ENCODE measurements around the gene GGTA1.

GGTA1 gene

DNA sequence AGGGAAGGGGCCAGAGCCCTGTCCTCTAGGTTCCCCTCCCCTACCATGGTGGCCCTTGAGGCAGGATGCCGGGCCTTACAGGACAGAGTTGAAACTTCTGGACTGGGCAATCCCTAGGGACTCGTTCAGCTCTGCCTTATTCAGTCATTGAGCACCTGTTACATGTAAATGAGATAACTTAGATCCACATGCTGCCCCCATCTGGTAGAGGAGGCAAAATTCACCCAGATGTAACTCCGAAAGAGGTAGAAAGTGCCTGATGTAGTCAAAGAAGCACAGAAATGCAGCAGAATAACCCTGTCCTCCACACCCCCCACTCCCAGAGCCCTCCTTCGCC is 1.5 kb downstream of the GGTA1 start:
- no peaks in the 10 kb centered on the region for H4K20me1 ChIP-seq (ENCODE audit: low read depth, low read length)
- H3F3A ChIP-seq (ENCODE audit: insufficient read depth): no peaks in the 10 kb centered on the region
- no peaks in the 10 kb centered on the region for H3K79me2 ChIP-seq (ENCODE audit: insufficient read depth, low read length)
- H3K9me2 ChIP-seq (replicated peaks; ENCODE audit: insufficient read depth, low read length): no peaks in the 10 kb centered on the region
- no peaks in the 10 kb centered on the region for H3K36me3 ChIP-seq (ENCODE audit: low read length)
- H3K27ac ChIP-seq (ENCODE audit: low read depth, low read length): no peak overlapping the region
- no peak overlapping the region for H3K4me3 ChIP-seq (ENCODE audit: insufficient read depth, low read length, poor library complexity, severe bottlenecking)
- H3K27me3 ChIP-seq (ENCODE audit: low read length): no peaks in the 10 kb centered on the region
- no peak for TF ChIP-seq EZH2phosphoT487 (conservative IDR thresholded peaks at IDR 0.05; ENCODE audit: low read length)
- TF ChIP-seq, protein P1, sequence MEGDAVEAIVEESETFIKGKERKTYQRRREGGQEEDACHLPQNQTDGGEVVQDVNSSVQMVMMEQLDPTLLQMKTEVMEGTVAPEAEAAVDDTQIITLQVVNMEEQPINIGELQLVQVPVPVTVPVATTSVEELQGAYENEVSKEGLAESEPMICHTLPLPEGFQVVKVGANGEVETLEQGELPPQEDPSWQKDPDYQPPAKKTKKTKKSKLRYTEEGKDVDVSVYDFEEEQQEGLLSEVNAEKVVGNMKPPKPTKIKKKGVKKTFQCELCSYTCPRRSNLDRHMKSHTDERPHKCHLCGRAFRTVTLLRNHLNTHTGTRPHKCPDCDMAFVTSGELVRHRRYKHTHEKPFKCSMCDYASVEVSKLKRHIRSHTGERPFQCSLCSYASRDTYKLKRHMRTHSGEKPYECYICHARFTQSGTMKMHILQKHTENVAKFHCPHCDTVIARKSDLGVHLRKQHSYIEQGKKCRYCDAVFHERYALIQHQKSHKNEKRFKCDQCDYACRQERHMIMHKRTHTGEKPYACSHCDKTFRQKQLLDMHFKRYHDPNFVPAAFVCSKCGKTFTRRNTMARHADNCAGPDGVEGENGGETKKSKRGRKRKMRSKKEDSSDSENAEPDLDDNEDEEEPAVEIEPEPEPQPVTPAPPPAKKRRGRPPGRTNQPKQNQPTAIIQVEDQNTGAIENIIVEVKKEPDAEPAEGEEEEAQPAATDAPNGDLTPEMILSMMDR (IDR thresholded peaks at IDR 0.05; ENCODE audit: insufficient read depth, low read length, poor library complexity, severe bottlenecking): peak; percentile 49
- no peak overlapping the region for H3K4me2 ChIP-seq (ENCODE audit: low read depth, low read length, poor library complexity, severe bottlenecking)
- H2AFZ ChIP-seq (ENCODE audit: low read depth, low read length, severe bottlenecking): no peak overlapping the region
- H3K9me3 ChIP-seq (ENCODE audit: insufficient read depth, low read length): peaks cover 3% of the 10 kb centered on the region; the same call in 1 of the 2 replicates
- no peak overlapping the region for H3K9ac ChIP-seq (ENCODE audit: low read length)

DNA sequence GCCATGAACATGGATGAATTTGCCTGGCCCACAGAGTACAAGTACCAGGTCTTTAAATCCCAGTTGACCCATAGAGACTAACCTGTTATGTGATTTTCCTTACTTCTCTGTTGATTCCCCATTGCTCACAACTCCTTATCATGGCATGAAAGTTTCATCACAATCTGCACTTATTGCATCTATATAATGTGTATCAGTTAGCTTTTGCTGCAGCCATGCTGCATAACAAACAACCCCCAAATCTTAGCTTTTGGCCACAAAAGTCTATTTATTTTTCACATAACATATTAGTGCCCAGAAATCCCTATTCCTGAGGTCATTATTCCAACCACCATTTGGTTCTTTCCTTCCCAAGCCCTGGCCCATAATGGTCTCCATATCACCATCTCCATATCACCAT is 3.7 kb downstream of the GGTA1 start:
- Histone ChIP-seq H3K9me3 (ENCODE audit: insufficient read depth, low read length) (peaks cover 3% of the 10 kb centered on the region; the same call in 1 of the 2 replicates), H4K20me1 (ENCODE audit: low read depth, low read length) (no peaks in the 10 kb centered on the region), H2AFZ (ENCODE audit: low read depth, low read length, severe bottlenecking) (no peak overlapping the region), H3K27me3 (ENCODE audit: low read length) (no peaks in the 10 kb centered on the region), H3K9me2 (replicated peaks; ENCODE audit: insufficient read depth, low read length) (no peaks in the 10 kb centered on the region), H3K79me2 (ENCODE audit: insufficient read depth, low read length) (no peaks in the 10 kb centered on the region), H3K4me3 (ENCODE audit: insufficient read depth, low read length, poor library complexity, severe bottlenecking) (no peak overlapping the region), H3K36me3 (ENCODE audit: low read length) (no peaks in the 10 kb centered on the region), H3K27ac (ENCODE audit: low read depth, low read length) (no peak overlapping the region), H3K9ac (ENCODE audit: low read length) (no peak overlapping the region), H3F3A (ENCODE audit: insufficient read depth) (no peaks in the 10 kb centered on the region), H3K4me2 (ENCODE audit: low read depth, low read length, poor library complexity, severe bottlenecking) (no peak overlapping the region)
- TF ChIP-seq EZH2phosphoT487 (conservative IDR thresholded peaks at IDR 0.05; ENCODE audit: low read length): no peak
- TF ChIP-seq, protein P1 (IDR thresholded peaks at IDR 0.05; ENCODE audit: insufficient read depth, low read length, poor library complexity, severe bottlenecking): no peak

DNA sequence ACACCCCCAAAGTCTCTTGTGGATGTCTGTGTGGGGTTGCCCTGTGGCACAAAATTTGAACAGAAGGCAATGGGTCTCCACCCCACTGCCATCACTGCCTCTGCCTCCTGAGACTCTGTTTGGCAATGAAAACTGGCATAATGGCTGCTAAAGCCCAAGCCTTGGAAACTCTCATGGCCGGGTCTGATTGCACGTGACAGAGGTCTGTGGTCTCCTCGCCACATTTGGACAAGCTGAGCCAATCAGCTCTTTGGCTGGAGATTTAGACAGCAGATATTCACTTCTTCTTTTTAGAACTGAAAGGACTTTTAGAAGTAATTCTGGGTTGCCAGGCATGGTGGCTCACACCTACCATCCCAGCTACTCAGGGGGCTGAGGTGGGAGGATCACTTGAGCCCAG is 5.5 kb downstream of the GGTA1 start:
- TF ChIP-seq EZH2phosphoT487 (conservative IDR thresholded peaks at IDR 0.05; ENCODE audit: low read length): no peak
- TF ChIP-seq, protein P1 (IDR thresholded peaks at IDR 0.05; ENCODE audit: insufficient read depth, low read length, poor library complexity, severe bottlenecking): no peak
- H3K4me3 ChIP-seq (ENCODE audit: insufficient read depth, low read length, poor library complexity, severe bottlenecking): no peak overlapping the region
- peaks cover 3% of the 10 kb centered on the region; the same call in 1 of the 2 replicates for H3K9me3 ChIP-seq (ENCODE audit: insufficient read depth, low read length)
- H3K79me2 ChIP-seq (ENCODE audit: insufficient read depth, low read length): no peaks in the 10 kb centered on the region
- H4K20me1 ChIP-seq (ENCODE audit: low read depth, low read length): no peaks in the 10 kb centered on the region
- no peaks in the 10 kb centered on the region for H3K36me3 ChIP-seq (ENCODE audit: low read length)
- no peak overlapping the region for H3K9ac ChIP-seq (ENCODE audit: low read length)
- no peak overlapping the region for H2AFZ ChIP-seq (ENCODE audit: low read depth, low read length, severe bottlenecking)
- no peak overlapping the region for H3K27ac ChIP-seq (ENCODE audit: low read depth, low read length)
- H3K27me3 ChIP-seq (ENCODE audit: low read length): no peaks in the 10 kb centered on the region
- H3K4me2 ChIP-seq (ENCODE audit: low read depth, low read length, poor library complexity, severe bottlenecking): no peak overlapping the region
- H3K9me2 ChIP-seq (replicated peaks; ENCODE audit: insufficient read depth, low read length): no peaks in the 10 kb centered on the region
- H3F3A ChIP-seq (ENCODE audit: insufficient read depth): no peaks in the 10 kb centered on the region
